Ovary (tissue), 9 donors: Measurements from ENCODE around the gene SLC47A2. TPM values are rescaled to one million over a fixed set of nuclear protein-coding genes. Genes with fewer than 3 reads are reported as not detected.

ENCODE experiments used
- DNase-seq, 5 donors: peaks; one replicate each; pipeline ENCODE4 v3.0.0-alpha.2; 2019 to 2020
- H3K27ac ChIP-seq, 2 donors: fragments of 200-600 bp; one replicate each; pipeline versions ENCODE4 v1.5.1 to v1.8.0; 2019 to 2022
- H3K27me3 ChIP-seq: fragments of 200-600 bp; one replicate; pipeline ENCODE4 v1.8.0; 2022
- H3K36me3 ChIP-seq: fragments of 200-600 bp; sonication (generic); one replicate; pipeline ENCODE4 v1.5.1; 2019
- H3K4me1 ChIP-seq: one replicate; pipeline ENCODE4 v1.8.1; 2013; ENCODE audit warnings: mild to moderate bottlenecking, moderate library complexity; ENCODE audit not compliant: insufficient read depth
- H3K4me3 ChIP-seq: fragments of 200-600 bp; sonication (generic); one replicate; pipeline ENCODE4 v1.5.1; 2017
- H3K9me3 ChIP-seq, 2 donors: fragments of 200-600 bp in 1 of 2; sonication (generic) in 1 of 2; one replicate each; pipeline versions ENCODE4 v1.5.1 to v1.8.1; 2013 to 2019; ENCODE audit warnings: mild to moderate bottlenecking in 1 of 2, moderate library complexity in 1 of 2
- CTCF ChIP-seq, 3 donors: fragments of 450-650 bp in 2 of 3; fragments of 200-600 bp in 1 of 3; IDR thresholded peaks; one replicate each; pipeline versions ENCODE4 v1.5.1 to v1.8.0; 2016 to 2022; ENCODE audit warnings: antibody characterized with exemption in 3 of 3, mild to moderate bottlenecking in 1 of 3
- EP300 ChIP-seq: sonication (generic); formaldehyde crosslinking; IDR thresholded peaks from one replicate; pipeline ENCODE4 v1.6.1; 2017; ENCODE audit warnings: antibody characterized with exemption
- POLR2A ChIP-seq: fragments of 450-650 bp; IDR thresholded peaks from one replicate; pipeline ENCODE4 v1.6.1; 2017; ENCODE audit warnings: antibody characterized with exemption, mild to moderate bottlenecking, moderate library complexity
- WGBS, 3 donors: extraction: QIAGEN DNeasy Blood & Tissue Kit in 1 of 3; methylation state at CpG; one replicate each; pipeline versions ENCODE4 v1.1.5 to v1.1.7; 2013 to 2017; 5-methylcytosine and 5-hydroxymethylcytosine counted together
- intact Hi-C, 4 donors: fragments of 100-400 bp; cut with DNase I; formaldehyde crosslinking; loops; one replicate each; pipeline versions ENCODE4 v1.11.0 to v1.15.1; 2022 to 2023
- polyA plus RNA-seq, 2 donors: library from polyadenylated mRNA; stranded (reverse); fragments of 200-250 nt in 1 of 2; fragments of 350-450 nt in 1 of 2; fragmentation: Illumina TruSeq in 1 of 2; extraction: RNeasy Lipid Tissue Mini Kit (QIAGEN cat#74804) in 1 of 2; gene quantifications; one replicate each; pipeline ENCODE4 v1.2.3, GENCODE V29; 2013 to 2014
- total RNA-seq, 7 donors: library from RNA; depleted of rRNA in 2 of 7; stranded (reverse); fragments of >200 nt in 2 of 7; fragmentation: NEBNext Ultra II Directional in 3 of 7; extraction: Animal tissue kit (Norgen Biotek cat#: 25700) in 3 of 7; gene quantifications; one replicate each; pipeline versions ENCODE4 v1.1.0 to v1.2.4, GENCODE V29; 2016 to 2023
- donor health status: DM: no; HTN: no; CAD: no; lungs with moderate emphysema.
- donor health status: DM: no; HTN: no; CAD: no.
- donor health status: Bipolar disorder and iron deficiency.
- donor health status: DM: yes; HTN: yes; CAD: no.
- donor health status: DM: no; HTN: no; CAD: no.
- donor health status: DM: yes; HTN: yes; CAD: no.

The SLC47A2 gene
- total and polyA plus RNA-seq, 9 donors, result 0.87 to 29.4 (median 1.00) TPM; not detected in 6

GRCh38 chr17:19709841-19710240, 6.5 kb downstream of the SLC47A2 start:
- TF ChIP-seq CTCF (IDR thresholded peaks at IDR 0.05) (no peak), EP300 (no peak), POLR2A (no peak)
- DNase-seq, result no peak
- no peaks in the 10 kb centered on the region for H3K36me3 ChIP-seq
- no peaks in the 10 kb centered on the region for H3K27me3 ChIP-seq
- WGBS, 3 donors, result 87 to 91% (median 90%) methylated on average over 3 of the region's 3 CpGs
- no peaks in the 10 kb centered on the region for H3K9me3 ChIP-seq
- intact Hi-C loops, result no loop called here
- no peak overlapping the region for H3K4me3 ChIP-seq
- H3K27ac ChIP-seq, result no peak overlapping the region
- H3K4me1 ChIP-seq, result no peaks in the 10 kb centered on the region

GRCh38 chr17:19708431-19709175, 7.8 kb downstream of the SLC47A2 start:
- H3K27me3 ChIP-seq, result no peaks in the 10 kb centered on the region
- no peak overlapping the region for H3K27ac ChIP-seq
- DNase-seq, result no peak
- TF ChIP-seq EP300 (no peak), POLR2A (no peak), CTCF (IDR thresholded peaks at IDR 0.05) (no peak)
- no peaks in the 10 kb centered on the region for H3K36me3 ChIP-seq
- H3K4me3 ChIP-seq, result no peak overlapping the region
- intact Hi-C loops, result no loop called here
- 85 to 94% (median 93%) methylated on average over 6 of the region's 6 CpGs for WGBS, 3 donors
- no peaks in the 10 kb centered on the region for H3K4me1 ChIP-seq
- no peaks in the 10 kb centered on the region for H3K9me3 ChIP-seq

- TF ChIP-seq CTCF (IDR thresholded peaks at IDR 0.05), result no peak
- TF ChIP-seq EP300, result no peak
- no peak for TF ChIP-seq POLR2A
- H3K9me3 ChIP-seq, result no peaks in the 10 kb centered on the region
- intact Hi-C loops, result no loop called here
- no peaks in the 10 kb centered on the region for H3K27me3 ChIP-seq
- no peak overlapping the region for H3K4me3 ChIP-seq
- no peak overlapping the region for H3K27ac ChIP-seq
- DNase-seq, result no peak
- no peaks in the 10 kb centered on the region for H3K36me3 ChIP-seq
- WGBS, 3 donors, result 87 to 93% (median 89%) methylated on average over 9 to 11 of the region's 11 CpGs
- no peaks in the 10 kb centered on the region for H3K4me1 ChIP-seq
These were observed 8.6 kb downstream of the SLC47A2 start for GRCh38 chr17:19707728-19708221.

GRCh38 chr17:19706791-19707727, 9.3 kb downstream of the SLC47A2 start:
- no peaks in the 10 kb centered on the region for H3K9me3 ChIP-seq
- TF ChIP-seq POLR2A, result no peak
- no peak for TF ChIP-seq CTCF (IDR thresholded peaks at IDR 0.05)
- no peak for TF ChIP-seq EP300
- no peak overlapping the region for H3K4me3 ChIP-seq
- no peak overlapping the region for H3K27ac ChIP-seq
- intact Hi-C loops, result no loop called here
- H3K4me1 ChIP-seq, result peaks cover under 1% of the 10 kb centered on the region
- no peaks in the 10 kb centered on the region for H3K27me3 ChIP-seq
- DNase-seq, result no peak
- H3K36me3 ChIP-seq, result no peaks in the 10 kb centered on the region
- 69 to 90% (median 79%) methylated on average over 11 to 12 of the region's 12 CpGs for WGBS, 3 donors
